Esophagus muscularis mucosa (tissue), 3 donors: ENCODE results near the gene ABCD3.

Experiments
- POLR2A ChIP-seq: fragments of 450-650 bp; IDR thresholded peaks from one replicate; pipeline ENCODE4 v1.6.1; 2017; ENCODE audit warnings: antibody characterized with exemption, moderate library complexity, mild to moderate bottlenecking, low read depth
- POLR2AphosphoS5 ChIP-seq, 2 donors: sonication (generic); formaldehyde crosslinking; IDR thresholded peaks; one replicate each; pipeline ENCODE4 v1.6.1; 2017; ENCODE audit warnings: antibody characterized with exemption in 2 of 2
- TF ChIP-seq, protein P1 (sequence below), 3 experiments: fragments of 200-600 bp in 2 of 3; fragments of 450-650 bp in 1 of 3; sonication (generic) in 2 of 3; IDR thresholded peaks; one replicate each; pipeline ENCODE4 v1.5.1; 2017 to 2019; ENCODE audit warnings: antibody characterized with exemption in 3 of 3, mild to moderate bottlenecking in 2 of 3, moderate library complexity in 1 of 3

DNA sequence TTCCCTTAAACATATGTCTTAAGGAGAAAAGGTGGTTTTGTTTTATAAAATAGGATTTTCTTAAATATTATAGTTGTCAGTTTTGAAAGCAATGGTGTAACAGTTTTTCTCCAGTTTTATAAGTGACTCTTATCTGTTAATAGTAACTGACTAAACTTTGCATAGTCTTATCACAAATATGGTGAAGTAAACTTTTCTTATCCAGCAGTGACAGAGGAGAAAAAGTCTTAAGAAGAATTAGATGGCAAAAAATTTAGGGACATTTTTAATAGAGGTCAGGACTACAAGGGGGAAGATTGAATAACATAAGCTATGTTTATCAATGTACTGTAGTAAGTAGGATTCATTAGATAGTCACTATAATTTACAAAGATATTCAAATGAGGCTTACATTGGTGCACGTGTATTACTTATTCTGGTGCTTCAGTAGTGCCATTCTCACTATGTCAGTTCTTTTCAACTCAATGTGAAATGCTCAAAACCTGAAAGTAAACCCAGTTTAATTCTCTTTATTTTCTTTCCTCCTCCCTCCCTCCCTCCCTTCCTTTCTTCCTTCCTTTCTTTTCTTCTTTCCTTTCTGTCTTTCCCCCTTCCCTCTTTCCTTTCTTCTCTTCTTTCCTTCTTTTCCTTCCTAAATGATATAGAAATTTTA lies 97.2 kb downstream of the ABCD3 start:
- no peak for TF ChIP-seq POLR2A
- TF ChIP-seq, protein P1, sequence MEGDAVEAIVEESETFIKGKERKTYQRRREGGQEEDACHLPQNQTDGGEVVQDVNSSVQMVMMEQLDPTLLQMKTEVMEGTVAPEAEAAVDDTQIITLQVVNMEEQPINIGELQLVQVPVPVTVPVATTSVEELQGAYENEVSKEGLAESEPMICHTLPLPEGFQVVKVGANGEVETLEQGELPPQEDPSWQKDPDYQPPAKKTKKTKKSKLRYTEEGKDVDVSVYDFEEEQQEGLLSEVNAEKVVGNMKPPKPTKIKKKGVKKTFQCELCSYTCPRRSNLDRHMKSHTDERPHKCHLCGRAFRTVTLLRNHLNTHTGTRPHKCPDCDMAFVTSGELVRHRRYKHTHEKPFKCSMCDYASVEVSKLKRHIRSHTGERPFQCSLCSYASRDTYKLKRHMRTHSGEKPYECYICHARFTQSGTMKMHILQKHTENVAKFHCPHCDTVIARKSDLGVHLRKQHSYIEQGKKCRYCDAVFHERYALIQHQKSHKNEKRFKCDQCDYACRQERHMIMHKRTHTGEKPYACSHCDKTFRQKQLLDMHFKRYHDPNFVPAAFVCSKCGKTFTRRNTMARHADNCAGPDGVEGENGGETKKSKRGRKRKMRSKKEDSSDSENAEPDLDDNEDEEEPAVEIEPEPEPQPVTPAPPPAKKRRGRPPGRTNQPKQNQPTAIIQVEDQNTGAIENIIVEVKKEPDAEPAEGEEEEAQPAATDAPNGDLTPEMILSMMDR (IDR thresholded peaks at IDR 0.05): no peak
- no peak for TF ChIP-seq POLR2AphosphoS5 (IDR thresholded peaks at IDR 0.05)
